Heart left ventricle (tissue), 16 donors: ENCODE data around the gene NDUFA6. TPM values are rescaled to one million over a fixed set of nuclear protein-coding genes. Genes with fewer than 3 reads are reported as not detected.
A peak's percentile ranks its signal among the peaks of the same experiment; 100 is the strongest.

Source experiments
- ATAC-seq, 4 donors: fragments of 200-7000 bp; cut with Tn5 transposase; one replicate each; pipeline ENCODE4 v1.9.1; 2020 to 2022; ENCODE audit warnings: moderate library complexity in 4 of 4, mild to moderate bottlenecking in 3 of 4, moderate number of reproducible peaks in 1 of 4
- DNase-seq, 5 donors: peaks; one replicate each; pipeline ENCODE4 v3.0.0-alpha.2; 2020
- H3K27ac ChIP-seq, 12 donors: fragments of 200-600 bp; sonication (generic) in 4 of 12; one replicate each; pipeline versions ENCODE4 v1.5.0 to v1.8.0; 2016 to 2022; ENCODE audit warnings: mild to moderate bottlenecking in 2 of 12
- H3K27me3 ChIP-seq, 9 donors: fragments of 200-600 bp; sonication (generic) in 2 of 9; one replicate each; pipeline versions ENCODE4 v1.5.1 to v1.8.0; 2016 to 2022; ENCODE audit warnings: mild to moderate bottlenecking in 3 of 9
- H3K36me3 ChIP-seq, 9 donors: fragments of 200-600 bp; sonication (generic) in 2 of 9; one replicate each; pipeline versions ENCODE4 v1.5.0 to v1.8.0; 2018 to 2022; ENCODE audit warnings: mild to moderate bottlenecking in 2 of 9
- H3K4me1 ChIP-seq, 12 donors: fragments of 200-600 bp; sonication (generic) in 4 of 12; one replicate each; pipeline versions ENCODE4 v1.5.0 to v1.8.0; 2016 to 2022; ENCODE audit warnings: mild to moderate bottlenecking in 3 of 12
- H3K4me3 ChIP-seq, 12 donors: fragments of 200-600 bp; sonication (generic) in 4 of 12; one replicate each; pipeline versions ENCODE4 v1.5.0 to v1.8.0; 2017 to 2022; ENCODE audit warnings: mild to moderate bottlenecking in 9 of 12, moderate library complexity in 4 of 12
- H3K9me3 ChIP-seq, 12 donors: fragments of 200-600 bp; sonication (generic) in 4 of 12; one replicate each; pipeline versions ENCODE4 v1.5.0 to v1.8.0; 2016 to 2022; ENCODE audit warnings: mild to moderate bottlenecking in 1 of 12
- CTCF ChIP-seq, 12 donors: fragments of 200-600 bp; sonication (generic) in 4 of 12; IDR thresholded peaks; one replicate each; pipeline versions ENCODE4 v1.5.0 to v1.8.0; 2018 to 2022; ENCODE audit warnings: antibody characterized with exemption in 12 of 12, mild to moderate bottlenecking in 5 of 12
- POLR2A ChIP-seq, 2 donors: fragments of 450-650 bp; IDR thresholded peaks; one replicate each; pipeline ENCODE4 v1.6.1; 2017; ENCODE audit warnings: antibody characterized with exemption in 2 of 2, mild to moderate bottlenecking in 2 of 2, moderate library complexity in 2 of 2
- WGBS, 4 donors: extraction: QIAGEN DNeasy Blood & Tissue Kit in 2 of 4; methylation state at CpG; one replicate each; pipeline versions ENCODE4 v1.1.5 to v1.1.7; 2013 to 2018; 5-methylcytosine and 5-hydroxymethylcytosine counted together
- intact Hi-C, 10 donors: fragments of 100-400 bp; cut with DNase I; formaldehyde crosslinking; loops; one replicate each; pipeline versions ENCODE4 v1.11.1 to v1.14.2; 2022
- polyA plus RNA-seq, 2 donors: library from polyadenylated mRNA; stranded (reverse); fragments of 200-250 nt; gene quantifications; one replicate each; pipeline ENCODE4 v1.2.3, GENCODE V29; 2013
- total RNA-seq, 9 donors: library from RNA; depleted of rRNA in 2 of 9; stranded (reverse); fragments of >200 nt in 2 of 9; fragmentation: NEBNext Ultra II Directional in 3 of 9; extraction: Animal tissue kit (Norgen Biotek cat#: 25700) in 3 of 9; gene quantifications; one replicate each; pipeline versions ENCODE4 v1.1.0 to v1.2.4, GENCODE V29; 2016 to 2023
- donor health status: ischemic (EF 13 %, LVEDD 7.1; RV severe dilation, severe dysfunction).
- donor health status: healthy with polysubstance abuse.
- donor health status: DM: no; HTN: yes; CAD: no.
- donor health status: DM: no; HTN: no; CAD: no.
- donor health status: ischemic (EF 25% LVEDD 6.9; RV normal size, moderate dysfunction).
- donor health status: ischemic (EF 25% LVEDD 5.7; RV mildly dilated, moderate dysfunction).
- donor health status: healthy.
- donor health status: DM: yes; HTN: yes; CAD: no.
- donor health status: ischemic (EF 35%, LVEDD 5.7; RV mildly dilated, moderate dysfunction).
- donor health status: nonischemic (EF 11% LVEDD 7.7; RV severe dilation, severe dysfunction).
- donor health status: DM: yes; HTN: yes; CAD: no.
- donor health status: PGD.
- donor health status: ischemic (EF 29% LVEDD 5.4; RV normal size, mild dysfunction).
- donor health status: nonischemic (EF 23%, LVEDD 6.1; RV moderate dilation, normal function).

Gene NDUFA6
- total and polyA plus RNA-seq, 11 donors, result 159 to 601 (median 267) TPM

DNA sequence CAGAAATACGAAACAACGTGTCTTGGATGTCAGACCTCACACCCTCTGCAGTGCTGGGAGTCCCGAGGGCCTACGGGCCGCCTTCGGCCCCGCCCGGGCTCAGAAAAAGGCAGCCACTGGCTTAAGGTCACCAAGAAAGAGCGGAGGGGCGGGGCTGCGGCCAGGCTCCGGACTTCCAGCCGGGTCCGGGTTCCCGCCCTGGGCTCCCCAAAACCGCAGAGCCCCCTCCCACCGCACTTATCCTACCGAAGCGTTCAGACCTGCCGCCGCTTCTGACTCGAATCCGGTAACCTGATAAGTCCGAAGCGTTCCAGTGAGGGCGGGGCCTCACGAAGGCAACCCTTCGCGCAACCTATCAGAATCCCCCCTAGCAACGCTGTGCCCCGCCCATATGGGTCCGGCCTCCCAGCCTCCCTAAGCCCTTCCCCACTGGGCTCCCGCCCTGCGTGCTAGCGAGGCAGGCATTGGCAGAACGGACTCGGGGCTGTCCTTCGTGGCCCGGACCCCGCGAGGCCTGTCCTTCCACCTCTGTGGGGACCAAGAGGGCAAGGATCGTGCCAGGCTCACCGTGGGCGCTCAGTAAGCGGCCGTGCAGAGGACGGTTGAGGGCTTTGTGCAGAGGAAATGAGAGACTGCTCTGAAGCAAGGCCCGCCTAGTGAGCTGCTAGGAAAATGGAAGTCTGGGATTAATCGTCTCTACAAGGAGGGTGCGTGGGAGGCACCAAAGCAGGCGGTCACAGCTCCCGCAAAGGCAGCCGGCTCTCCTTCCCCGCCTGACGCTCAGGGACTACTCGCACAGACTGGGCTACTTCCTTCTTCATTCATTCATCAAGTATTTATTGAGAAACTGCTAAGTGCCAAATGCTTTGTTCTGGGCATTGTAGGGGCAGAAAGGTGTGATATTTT lies 19.8 kb downstream of the NDUFA6 start, which contains the start of gene NAGA:
Gene NAGA (minus strand): TSS at position 296 of the 906 bp plus-strand sequence. CDS start 515 bp downstream, outside the sequence.
- Histone ChIP-seq H3K27me3 (no peaks in the 10 kb centered on the region), H3K27ac (peak within 1 kb of the TSS; percentile 67 to 94 (median 86)), H3K4me1 (peaks cover 3 to 58% (median 34%) of the 10 kb centered on the region in 12 donors), H3K4me3 (peak within 1 kb of the TSS; percentile 37 to 98 (median 68)), H3K9me3 (no peaks in the 10 kb centered on the region), H3K36me3 (peaks cover 0 to 34% (median 18%) of the 10 kb centered on the region in 9 donors)
- TF ChIP-seq POLR2A (IDR thresholded peaks at IDR 0.05) (peak in 1 of 2 donors; percentile 90), CTCF (IDR thresholded peaks at IDR 0.05) (no peak)
- 0 to 1% (median 1%) methylated on average over 40 to 56 of the region's 56 CpGs for WGBS, 4 donors
- intact Hi-C loops, result loop anchor here in 3 of 10 donors (1.0 to 10.0 kb wide), 4 partner anchors 20 to 386 kb away; partner anchors contain the start of genes NDUFA6 (in 1 of the 3), SNU13 (in 1 of the 3), SREBF2 (in 1 of the 3) and TCF20 (in 1 of the 3)
- peak; percentile 95 to 98 (median 96) for ATAC-seq
- peak; percentile 95 to 99 (median 98) for DNase-seq

- no peaks in the 10 kb centered on the region for H3K9me3 ChIP-seq
- ATAC-seq (peak; percentile 0 to 28 (median 2)), DNase-seq (no peak)
- peaks cover 3 to 52% (median 32%) of the 10 kb centered on the region in 12 donors for H3K4me1 ChIP-seq
- TF ChIP-seq POLR2A (IDR thresholded peaks at IDR 0.05) (no peak), CTCF (IDR thresholded peaks at IDR 0.05) (no peak)
- H3K4me3 ChIP-seq, result peak overlapping the region; percentile 37 to 98 (median 68)
- peak overlapping the region; percentile 51 to 94 (median 86) for H3K27ac ChIP-seq
- no peaks in the 10 kb centered on the region for H3K27me3 ChIP-seq
- 16 to 23% (median 16%) methylated on average over 19 of the region's 19 CpGs for WGBS, 4 donors
- intact Hi-C loops, result loop anchor here in 4 of 10 donors (1.0 to 10.0 kb wide), 5 partner anchors 20 to 385 kb away; partner anchors contain the start of genes NDUFA6 (in 1 of the 4), SNU13 (in 1 of the 4), SREBF2 (in 1 of the 4) and TCF20 (in 1 of the 4)
- H3K36me3 ChIP-seq, result peaks cover 0 to 41% (median 24%) of the 10 kb centered on the region in 9 donors
These were observed 20.6 kb downstream of the NDUFA6 start for GRCh38 chr22:42069801-42070516.

- no peaks in the 10 kb centered on the region for H3K9me3 ChIP-seq
- 90 to 98% (median 93%) methylated on average over 4 of the region's 4 CpGs for WGBS, 4 donors
- no peak overlapping the region for H3K27ac ChIP-seq
- H3K27me3 ChIP-seq, result no peaks in the 10 kb centered on the region
- peaks cover under 1 to 36% (median 18%) of the 10 kb centered on the region in 12 donors for H3K4me1 ChIP-seq
- ATAC-seq, result no peak
- TF ChIP-seq POLR2A (IDR thresholded peaks at IDR 0.05) (no peak), CTCF (IDR thresholded peaks at IDR 0.05) (no peak)
- H3K4me3 ChIP-seq, result no peak overlapping the region
- H3K36me3 ChIP-seq, result peaks cover 0 to 55% (median 28%) of the 10 kb centered on the region in 9 donors
- intact Hi-C loops, result loop anchor here in 1 of 10 donors (10.0 kb wide), 1 partner anchor 63 kb away; no protein-coding TSS in a partner anchor
- DNase-seq, result no peak
These were observed 22.3 kb downstream of the NDUFA6 start for GRCh38 chr22:42068291-42068690.
